ENCODE data around the gene GABRB1.

- TF ChIP-seq CTCF (IDR thresholded peaks at IDR 0.05; ENCODE audit: low read length) (no peak), EZH2 (IDR thresholded peaks at IDR 0.05; ENCODE audit: borderline replicate concordance, low read length) (no peak)
These were observed 303.3 kb downstream of the GABRB1 start for GRCh38 chr4:47334652-47335051.
